GM19099 (cell line): ENCODE results near the gene NAT16.

Source experiments
- POLR2A ChIP-seq: IDR thresholded peaks from 3 replicates; pipeline ENCODE4 v1.6.1; 2011; ENCODE audit warnings: low read depth; ENCODE audit not compliant: insufficient read length; ENCODE audit errors: extremely low read depth

NAT16 gene

DNA sequence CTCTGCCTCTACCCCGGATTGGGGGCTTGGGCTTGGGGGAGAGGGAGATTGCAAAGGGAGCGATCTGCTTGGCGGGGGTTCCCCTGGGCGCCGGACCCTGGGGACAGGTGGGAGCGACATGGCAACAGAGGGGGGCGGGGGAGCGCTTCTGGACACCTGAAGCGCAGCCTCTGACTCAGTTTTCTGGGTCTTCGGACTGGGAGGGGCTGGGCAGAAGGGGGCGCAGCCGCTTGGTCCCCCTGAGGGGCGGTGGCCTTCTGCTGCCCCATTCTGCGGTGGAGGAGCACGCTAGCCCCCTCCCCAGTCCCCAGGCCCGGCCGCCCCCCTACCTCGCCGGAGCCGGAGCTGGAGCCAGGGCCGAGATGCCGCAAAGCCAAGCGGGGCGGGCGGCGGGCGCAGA lies 380 bp downstream of the NAT16 start:
- no peak for TF ChIP-seq POLR2A

DNA sequence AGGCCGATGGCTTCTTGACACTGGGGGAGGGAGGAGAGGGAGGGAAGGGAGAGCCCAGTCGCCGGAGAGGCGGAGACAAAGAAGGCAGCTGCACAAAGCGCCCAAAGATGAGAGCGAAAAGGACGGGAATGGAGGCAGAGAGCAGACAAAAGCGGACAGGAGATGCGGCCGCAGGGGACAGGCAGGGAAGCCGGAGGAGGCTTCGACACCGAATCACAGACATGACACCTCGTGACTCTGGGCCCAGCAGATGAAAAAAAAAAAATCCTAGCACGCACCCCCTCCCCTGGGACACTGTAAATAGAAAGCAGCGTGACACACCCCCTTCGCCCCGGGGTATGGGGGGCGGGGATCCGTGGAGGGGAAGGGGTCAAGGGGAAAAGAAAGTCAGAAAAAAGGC lies 976 bp downstream of the NAT16 start:
- no peak for TF ChIP-seq POLR2A

DNA sequence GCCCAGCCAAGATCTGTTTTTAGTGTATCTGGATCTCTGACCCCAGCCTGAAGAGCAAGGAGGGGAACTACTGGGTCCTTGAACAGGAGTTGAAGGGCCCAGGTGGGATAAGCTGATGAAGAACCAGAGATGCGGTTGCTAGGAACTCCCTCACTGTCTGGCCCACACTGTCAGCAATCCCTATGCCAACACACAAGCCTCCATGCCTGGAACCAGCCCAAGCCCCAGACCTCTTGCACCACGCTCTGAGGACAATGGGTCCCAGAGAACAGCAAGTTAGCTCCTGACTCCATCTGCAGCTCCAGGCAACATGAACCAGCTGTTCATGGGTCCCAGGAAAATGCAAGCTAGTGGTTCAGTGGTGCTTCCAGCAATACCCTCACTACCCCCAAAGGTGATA lies 2.4 kb downstream of the NAT16 start:
- no peak for TF ChIP-seq POLR2A

DNA sequence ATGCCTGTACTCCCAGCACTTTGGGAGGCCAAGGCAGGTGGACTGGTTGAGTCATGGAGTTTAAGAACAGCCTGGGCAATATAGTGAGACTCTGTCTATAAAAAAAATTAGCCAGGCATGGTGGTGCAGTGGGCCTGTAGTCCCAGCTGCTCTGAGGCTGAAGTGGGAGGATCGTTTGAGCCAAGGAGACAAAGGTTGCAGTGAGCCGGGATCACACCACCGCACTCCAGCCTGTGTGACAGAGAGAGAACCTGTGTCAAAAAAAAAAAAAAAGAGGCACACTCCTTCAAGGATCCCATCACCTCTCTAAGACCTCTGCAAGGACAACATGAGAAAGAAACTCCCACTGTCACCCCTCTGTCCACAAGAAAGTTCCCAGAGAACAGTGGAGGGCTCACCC lies 4.4 kb downstream of the NAT16 start:
- no peak for TF ChIP-seq POLR2A

DNA sequence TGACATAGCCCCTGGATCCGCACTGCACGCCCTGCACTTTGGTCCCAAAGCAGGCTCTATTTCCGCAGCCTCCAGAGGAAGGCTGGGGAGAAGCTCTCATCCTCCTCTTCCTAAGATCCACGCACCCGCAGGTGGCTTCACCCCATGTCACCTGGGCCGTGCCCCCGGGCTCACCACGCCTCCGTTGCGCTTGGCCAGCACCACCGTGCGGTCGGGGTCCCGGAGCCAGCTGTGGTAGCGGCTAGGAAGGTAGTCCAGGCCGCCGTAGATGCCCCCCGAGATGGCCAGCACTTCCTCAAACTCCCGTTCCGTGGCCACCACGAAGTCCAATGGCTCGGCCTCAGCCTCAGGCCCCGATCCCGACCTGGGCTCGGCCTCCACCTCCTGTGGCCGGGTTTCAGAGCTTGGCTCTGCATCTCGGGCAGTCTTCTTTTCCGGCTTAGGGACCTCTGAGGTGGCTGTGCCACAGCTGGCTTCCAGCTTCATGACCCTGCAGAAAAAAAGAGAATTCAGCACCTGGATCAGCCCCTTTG lies 5.7 kb downstream of the NAT16 start:
- no peak for TF ChIP-seq POLR2A

DNA sequence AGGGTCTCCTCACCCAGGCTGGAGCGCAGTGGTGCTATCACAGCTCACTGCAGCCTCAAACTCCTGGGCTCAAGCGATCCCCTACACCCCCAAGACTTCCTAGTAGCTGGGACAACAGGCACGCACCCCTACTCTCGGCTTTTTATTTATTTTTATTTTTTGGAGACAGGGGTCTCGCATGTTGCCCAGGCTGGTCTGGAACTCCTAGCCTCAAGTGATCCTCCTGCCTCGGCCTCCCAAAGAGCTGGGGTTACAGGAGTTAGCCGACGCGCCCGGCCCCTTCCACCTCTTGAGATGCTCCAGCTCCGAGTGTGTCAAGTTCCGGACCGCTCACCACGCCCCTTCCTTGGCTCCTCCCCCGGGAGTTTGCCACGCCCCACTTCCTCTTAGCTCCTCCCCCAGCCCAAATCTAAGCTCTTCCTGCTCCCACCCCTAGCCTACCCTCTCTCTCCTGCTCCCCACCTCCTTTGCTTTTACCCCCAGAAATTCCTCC lies 6.3 kb downstream of the NAT16 start:
- no peak for TF ChIP-seq POLR2A

DNA sequence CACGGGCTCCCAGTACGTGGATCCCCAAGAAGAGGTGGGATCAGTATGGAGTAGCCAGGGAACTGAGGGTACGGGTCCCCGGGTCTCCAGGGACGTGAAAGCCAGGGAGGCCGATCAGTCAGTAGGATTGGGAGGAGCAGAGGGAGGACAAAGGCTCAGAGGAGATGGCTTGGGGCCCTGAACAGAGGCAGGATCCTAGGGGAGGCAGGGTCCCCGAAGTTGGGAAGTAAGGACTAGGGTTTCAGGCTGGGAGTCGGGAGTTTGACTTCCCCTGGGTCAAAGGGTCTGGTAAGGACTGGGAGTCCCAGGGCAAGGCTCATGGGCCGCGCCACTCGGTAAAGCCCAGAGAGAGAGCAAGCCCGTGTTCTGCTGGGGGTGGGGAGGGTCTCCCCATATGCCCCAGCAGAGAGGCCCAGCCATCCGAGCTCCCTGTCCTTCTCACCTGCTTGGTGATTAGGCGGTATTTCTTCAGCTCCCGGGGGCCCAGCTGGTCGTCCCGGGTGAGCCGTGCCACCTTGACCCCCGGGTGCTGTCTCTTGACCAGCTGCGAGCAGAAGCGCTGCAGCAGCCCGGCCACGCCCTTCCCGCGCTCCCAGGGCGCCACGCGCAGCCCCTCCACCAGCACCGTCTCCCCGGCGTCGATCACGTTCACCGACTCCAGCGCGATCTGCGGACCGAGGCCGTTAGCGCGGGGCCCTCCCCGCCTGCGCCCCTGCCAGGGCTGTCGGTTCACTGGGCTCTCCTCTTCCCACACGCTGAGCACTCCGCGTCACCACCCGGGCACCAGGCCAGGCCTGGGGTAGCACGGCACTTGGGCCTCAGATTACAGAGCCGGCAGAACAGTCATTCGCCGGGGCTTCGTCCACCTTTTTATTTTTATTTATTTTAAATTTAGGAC lies 7.0 kb downstream of the NAT16 start:
- no peak for TF ChIP-seq POLR2A

DNA sequence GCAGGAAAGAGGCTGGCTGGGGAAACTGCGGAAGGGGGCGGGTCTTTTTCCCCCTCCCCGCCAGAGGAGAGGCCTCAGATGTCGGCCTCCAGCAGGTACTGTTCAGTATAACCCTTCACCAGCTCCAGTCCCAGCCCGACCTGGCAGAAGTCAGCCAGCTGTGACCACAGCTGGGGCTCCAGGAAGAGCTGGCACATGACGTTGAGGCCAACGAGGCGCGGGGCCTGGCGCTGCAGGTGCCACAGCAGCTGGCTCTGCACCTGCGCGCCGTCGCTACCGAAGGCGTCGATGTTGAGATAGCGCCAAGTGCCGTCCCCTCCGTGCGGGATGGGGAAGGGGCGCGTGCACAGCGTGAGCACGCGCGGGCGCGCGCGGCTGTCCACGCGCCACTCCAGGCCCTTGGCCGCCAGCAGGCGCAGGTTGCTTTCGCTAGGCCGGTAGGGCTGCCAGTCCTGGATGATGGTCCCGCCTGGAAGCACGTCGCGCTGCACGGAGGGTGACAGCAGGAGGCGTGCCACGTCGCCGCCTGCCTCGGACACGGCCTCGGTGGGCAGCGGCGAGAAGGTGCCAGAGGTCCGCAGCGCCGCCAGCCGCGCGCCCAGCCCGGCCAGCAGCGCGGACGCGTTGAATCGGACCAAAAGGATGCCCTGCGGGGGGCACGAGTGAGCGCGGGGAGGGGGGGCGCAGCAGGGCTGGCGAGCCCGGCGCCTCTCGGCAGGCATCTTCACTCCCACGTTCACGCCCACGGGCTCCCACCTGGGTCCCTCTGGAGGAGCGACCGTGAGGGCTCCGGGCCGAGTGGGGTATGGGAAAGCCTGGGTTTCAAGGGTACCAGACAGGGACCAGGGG lies 7.9 kb downstream of the NAT16 start:
- no peak for TF ChIP-seq POLR2A

DNA sequence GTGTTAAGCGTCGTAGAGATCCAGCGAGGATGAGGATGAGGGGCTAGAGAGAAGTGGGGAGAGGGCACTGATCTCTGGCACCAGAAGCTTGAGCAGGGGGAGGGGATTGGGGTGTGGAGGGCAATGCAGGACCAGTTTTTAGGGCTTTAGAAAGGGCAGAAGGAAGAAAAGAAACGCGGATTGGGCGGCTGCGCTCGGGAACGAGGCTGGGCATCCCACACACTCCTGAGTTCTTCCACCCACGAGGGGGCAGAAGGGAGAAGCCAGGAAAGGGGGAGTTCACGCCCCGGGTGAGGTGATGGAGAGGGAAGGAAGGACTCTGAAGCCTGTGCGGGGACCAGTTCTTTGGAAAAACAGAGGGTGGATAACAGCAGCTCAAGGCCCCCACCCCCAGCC lies 8.7 kb downstream of the NAT16 start:
- no peak for TF ChIP-seq POLR2A

DNA sequence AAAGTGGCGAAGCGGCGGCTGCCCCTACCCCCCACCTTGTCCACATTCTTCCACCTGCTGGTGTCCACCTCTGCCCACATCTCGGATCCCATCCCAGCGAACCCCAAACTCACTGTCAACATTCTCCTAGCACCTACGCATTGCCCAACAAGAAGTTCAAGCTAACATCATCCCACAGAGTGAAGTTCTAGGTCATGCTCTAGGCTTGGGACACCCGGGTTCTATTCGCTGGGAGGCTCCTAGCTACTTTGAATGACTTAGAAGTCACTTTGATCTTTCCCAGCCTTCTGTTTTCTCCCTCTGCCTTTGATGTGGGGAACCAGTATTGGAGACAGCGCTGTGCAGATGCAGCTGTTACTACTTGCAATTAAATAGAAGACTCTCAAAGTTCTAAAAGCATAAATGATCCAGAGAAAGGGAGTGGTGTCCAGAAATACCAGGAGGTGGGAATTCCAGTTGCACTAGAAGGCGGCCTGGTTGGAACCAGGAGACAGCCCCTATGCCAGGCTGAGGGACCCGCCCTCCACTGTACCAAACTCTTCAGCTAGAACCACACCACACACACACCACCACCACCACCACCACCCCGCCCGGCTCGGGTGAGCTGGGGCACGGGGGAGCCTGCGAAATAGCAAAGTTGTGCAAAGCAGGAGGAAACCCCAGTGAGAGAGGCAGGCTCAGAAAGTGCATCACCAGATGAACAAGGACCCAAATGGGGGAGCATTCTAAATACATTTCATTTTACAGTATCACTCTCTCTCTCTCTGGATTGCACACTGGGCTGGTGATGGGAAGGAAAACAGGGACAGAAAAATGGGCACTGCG lies 9.3 kb downstream of the NAT16 start:
- TF ChIP-seq POLR2A: no peak

DNA sequence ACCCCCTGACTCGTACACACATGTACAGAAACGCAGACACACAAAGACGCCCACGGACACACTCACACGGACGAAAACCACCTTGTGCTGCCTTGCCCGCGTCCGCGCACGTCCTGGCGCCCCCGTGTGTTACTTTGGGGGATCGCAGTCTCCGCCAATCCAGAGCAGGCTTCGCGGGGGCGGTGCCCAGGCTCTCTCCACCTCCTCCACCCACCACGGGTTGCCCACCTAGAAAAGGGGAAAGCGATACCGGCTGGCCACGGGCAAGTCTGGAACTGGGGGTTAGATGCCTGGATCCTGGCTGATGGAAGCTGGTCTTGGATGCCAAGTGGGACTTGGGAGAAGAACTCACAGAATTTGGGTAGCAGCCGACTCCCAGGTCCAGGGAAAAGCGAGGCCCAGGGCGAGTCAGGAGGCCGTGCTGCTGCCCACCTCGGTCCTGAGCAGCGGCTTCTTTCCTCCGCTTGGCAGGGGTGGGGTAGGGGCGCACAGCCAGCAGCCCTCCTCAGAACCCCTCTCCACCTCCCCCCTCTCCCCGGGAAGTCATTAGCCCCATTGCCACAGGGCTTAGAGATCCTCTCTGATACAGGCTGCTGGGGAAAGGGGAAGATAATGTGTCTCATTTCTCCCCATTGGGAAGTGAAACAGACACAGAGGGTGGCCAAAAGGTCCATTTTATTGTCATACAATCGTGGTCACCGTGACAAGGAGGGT lies 10.1 kb downstream of the NAT16 start:
- TF ChIP-seq POLR2A: no peak

DNA sequence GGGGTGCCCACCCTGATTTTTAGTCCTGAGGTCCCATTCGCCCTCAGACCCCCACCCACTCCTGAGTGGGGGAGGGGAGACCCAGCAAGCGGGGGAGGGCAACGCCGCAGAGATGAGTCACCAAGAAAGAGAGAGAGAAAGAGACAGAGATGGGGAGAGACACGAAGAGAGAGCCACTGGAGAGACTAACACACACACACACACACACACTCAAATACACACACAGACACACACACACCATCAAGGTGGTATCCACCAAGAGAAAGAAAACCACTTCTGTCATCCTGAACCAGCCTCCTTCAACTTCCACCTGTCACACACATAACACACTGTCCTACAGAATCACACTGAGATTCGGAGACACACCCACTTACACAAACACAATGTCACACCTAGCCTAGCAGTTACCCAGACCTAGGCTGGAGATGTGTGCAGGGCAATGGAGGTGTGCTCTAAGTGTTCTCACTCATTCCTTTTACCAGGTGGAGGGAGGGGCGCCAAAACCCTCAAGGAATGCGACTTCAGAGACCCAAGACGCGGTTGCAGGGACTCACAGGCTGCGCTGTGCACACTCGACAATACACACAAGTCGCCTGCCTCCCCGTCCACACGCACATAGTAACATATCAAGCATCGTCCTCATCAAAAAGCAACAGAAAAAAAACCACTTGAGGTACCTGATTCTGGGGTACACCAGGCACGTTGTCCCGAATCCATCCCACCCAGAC lies 10.8 kb downstream of the NAT16 start:
- no peak for TF ChIP-seq POLR2A

DNA sequence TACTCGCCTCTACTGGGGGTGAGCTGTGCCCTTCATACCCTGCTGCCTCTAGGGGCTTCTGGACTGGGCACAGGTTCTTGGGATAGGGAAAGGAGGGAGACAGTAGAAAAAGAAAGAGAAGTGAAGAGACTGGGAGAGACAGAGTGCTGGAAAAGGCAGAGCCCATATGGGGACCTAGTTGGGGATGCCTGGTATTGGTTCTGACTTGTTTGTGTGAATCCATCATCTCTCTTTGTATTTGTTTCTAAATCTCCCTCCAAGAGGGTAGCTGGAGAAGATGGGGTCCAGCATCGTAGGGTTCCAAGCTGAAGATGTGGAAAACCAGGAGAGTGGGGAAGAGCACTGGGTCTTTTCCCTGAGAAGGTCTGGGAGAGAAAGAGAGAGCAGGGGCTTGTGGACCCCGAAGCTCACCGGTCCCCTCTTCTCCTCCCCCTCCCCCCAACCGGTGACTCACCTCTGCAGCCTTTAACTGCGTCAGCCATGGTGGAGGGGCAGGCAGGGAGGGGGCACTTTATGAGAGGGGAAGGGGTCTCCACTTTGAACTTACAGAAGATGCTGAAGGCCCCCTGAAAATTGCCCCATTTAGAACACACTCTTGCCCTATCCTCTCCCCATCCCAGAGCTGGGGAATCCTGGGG lies 11.6 kb downstream of the NAT16 start:
- no peak for TF ChIP-seq POLR2A

DNA sequence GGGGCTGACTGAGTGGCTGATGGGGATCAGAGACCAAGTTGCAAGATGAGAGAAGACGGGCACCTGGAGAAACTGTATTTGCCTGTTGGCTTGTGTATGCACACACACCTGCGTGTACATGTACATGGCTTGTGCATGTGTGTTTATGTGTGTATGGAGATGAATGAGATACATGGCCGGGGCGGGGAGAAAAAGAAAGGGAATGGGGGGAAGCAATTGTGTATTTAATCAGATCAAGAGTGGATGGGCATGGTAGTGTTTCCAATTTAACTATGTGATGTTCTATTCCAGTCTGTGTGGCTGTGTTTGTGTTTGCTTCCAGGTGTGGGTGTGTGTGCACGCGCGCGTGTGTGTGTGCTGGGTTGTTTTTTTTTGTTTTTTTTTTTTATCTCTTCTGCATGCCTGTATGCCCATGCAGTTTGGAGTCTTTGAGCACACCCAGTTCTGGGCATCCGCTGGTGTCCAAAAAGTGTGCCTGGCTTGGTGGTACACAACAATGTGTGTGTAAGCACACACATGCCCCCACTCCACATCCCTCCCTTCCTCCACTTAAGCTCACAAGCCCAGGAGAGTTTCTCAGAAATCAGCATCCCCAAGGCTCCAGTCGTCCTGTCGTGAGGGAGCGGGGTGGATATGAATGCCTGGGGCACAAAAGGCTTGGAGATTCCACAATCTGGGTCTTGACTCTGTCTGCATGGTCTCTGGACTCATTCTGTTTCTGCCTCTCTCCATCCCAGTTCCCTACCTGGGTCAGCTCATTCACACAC lies 12.3 kb downstream of the NAT16 start:
- no peak for TF ChIP-seq POLR2A
